Liver (tissue), 3 donors: ENCODE measurements around the gene HSDL2.

Experiments
- JUND ChIP-seq, 2 donors: IDR thresholded peaks; 2 replicates each; pipeline ENCODE4 v1.6.1; 2016; ENCODE audit warnings: antibody characterized with exemption in 2 of 2
- RAD21 ChIP-seq, 2 donors: IDR thresholded peaks; 2 replicates each; pipeline ENCODE4 v1.6.1; 2016; ENCODE audit warnings: antibody characterized with exemption in 2 of 2, mild to moderate bottlenecking in 2 of 2
- RXRA ChIP-seq, 2 donors: IDR thresholded peaks; 2 replicates each; pipeline ENCODE4 v1.6.1; 2017 to 2018; ENCODE audit warnings: antibody characterized with exemption in 2 of 2, mild to moderate bottlenecking in 1 of 2
- SP1 ChIP-seq: IDR thresholded peaks from 2 replicates; pipeline ENCODE4 v1.6.1; 2018; ENCODE audit warnings: antibody characterized with exemption, mild to moderate bottlenecking
- TAF1 ChIP-seq: conservative IDR thresholded peaks from 2 replicates; pipeline ENCODE4 v1.6.1; 2016; ENCODE audit warnings: antibody characterized with exemption, mild to moderate bottlenecking
- ZBTB33 ChIP-seq: IDR thresholded peaks from 2 replicates; pipeline ENCODE4 v1.6.1; 2016; ENCODE audit warnings: antibody characterized with exemption
- TF ChIP-seq, protein P1 (sequence below): fragments of 150-350 bp; IDR thresholded peaks from 2 replicates; pipeline ENCODE4 v1.5.1; 2017; ENCODE audit warnings: improper control_type of control experiment, low read depth, low read length; ENCODE audit not compliant: missing input control
- TF ChIP-seq, protein P2 (sequence below): IDR thresholded peaks from 2 replicates; pipeline ENCODE4 v1.6.1; 2016; ENCODE audit warnings: antibody characterized with exemption
- TF ChIP-seq, protein P3 (sequence below): IDR thresholded peaks from 2 replicates; pipeline ENCODE4 v1.6.1; 2016; ENCODE audit warnings: antibody characterized with exemption, mild to moderate bottlenecking
- donor health status: healthy.
- donor health status: healthy.

DNA sequence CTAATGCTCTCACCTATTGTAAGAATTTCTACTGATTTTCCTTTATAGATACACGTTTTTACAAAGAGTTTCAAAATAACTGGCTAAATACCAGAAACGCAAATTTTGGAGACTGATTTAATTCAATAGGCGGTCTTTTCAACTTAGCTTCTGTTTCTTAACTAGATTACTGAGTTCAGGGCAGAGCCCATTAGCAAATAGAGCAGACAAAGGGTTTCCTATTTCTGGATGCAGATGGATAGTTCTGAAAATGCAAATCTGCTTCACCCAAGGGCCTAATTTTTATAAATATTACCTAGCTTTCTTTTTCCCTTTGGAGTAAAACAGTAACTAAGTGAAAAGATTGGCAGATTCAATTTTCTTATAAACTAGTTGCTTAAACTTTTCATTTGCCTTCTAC, 93.1 kb downstream of the HSDL2 start:
- TF ChIP-seq, protein P1, sequence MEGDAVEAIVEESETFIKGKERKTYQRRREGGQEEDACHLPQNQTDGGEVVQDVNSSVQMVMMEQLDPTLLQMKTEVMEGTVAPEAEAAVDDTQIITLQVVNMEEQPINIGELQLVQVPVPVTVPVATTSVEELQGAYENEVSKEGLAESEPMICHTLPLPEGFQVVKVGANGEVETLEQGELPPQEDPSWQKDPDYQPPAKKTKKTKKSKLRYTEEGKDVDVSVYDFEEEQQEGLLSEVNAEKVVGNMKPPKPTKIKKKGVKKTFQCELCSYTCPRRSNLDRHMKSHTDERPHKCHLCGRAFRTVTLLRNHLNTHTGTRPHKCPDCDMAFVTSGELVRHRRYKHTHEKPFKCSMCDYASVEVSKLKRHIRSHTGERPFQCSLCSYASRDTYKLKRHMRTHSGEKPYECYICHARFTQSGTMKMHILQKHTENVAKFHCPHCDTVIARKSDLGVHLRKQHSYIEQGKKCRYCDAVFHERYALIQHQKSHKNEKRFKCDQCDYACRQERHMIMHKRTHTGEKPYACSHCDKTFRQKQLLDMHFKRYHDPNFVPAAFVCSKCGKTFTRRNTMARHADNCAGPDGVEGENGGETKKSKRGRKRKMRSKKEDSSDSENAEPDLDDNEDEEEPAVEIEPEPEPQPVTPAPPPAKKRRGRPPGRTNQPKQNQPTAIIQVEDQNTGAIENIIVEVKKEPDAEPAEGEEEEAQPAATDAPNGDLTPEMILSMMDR: no peak
- TF ChIP-seq JUND (IDR thresholded peaks at IDR 0.05) (no peak), ZBTB33 (no peak), RAD21 (IDR thresholded peaks at IDR 0.05) (no peak), RXRA (IDR thresholded peaks at IDR 0.05) (no peak), TAF1 (no peak), SP1 (no peak)
- TF ChIP-seq, protein P2, sequence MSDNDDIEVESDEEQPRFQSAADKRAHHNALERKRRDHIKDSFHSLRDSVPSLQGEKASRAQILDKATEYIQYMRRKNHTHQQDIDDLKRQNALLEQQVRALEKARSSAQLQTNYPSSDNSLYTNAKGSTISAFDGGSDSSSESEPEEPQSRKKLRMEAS: no peak
- TF ChIP-seq, protein P3, sequence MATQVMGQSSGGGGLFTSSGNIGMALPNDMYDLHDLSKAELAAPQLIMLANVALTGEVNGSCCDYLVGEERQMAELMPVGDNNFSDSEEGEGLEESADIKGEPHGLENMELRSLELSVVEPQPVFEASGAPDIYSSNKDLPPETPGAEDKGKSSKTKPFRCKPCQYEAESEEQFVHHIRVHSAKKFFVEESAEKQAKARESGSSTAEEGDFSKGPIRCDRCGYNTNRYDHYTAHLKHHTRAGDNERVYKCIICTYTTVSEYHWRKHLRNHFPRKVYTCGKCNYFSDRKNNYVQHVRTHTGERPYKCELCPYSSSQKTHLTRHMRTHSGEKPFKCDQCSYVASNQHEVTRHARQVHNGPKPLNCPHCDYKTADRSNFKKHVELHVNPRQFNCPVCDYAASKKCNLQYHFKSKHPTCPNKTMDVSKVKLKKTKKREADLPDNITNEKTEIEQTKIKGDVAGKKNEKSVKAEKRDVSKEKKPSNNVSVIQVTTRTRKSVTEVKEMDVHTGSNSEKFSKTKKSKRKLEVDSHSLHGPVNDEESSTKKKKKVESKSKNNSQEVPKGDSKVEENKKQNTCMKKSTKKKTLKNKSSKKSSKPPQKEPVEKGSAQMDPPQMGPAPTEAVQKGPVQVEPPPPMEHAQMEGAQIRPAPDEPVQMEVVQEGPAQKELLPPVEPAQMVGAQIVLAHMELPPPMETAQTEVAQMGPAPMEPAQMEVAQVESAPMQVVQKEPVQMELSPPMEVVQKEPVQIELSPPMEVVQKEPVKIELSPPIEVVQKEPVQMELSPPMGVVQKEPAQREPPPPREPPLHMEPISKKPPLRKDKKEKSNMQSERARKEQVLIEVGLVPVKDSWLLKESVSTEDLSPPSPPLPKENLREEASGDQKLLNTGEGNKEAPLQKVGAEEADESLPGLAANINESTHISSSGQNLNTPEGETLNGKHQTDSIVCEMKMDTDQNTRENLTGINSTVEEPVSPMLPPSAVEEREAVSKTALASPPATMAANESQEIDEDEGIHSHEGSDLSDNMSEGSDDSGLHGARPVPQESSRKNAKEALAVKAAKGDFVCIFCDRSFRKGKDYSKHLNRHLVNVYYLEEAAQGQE: no peak
